GM20000 (cell line): Measurements from ENCODE around the gene PRM3.

Experiments used
- DNase-seq: peaks from one replicate; pipeline ENCODE4 v3.0.0; 2012; ENCODE audit warnings: low spot score
- CTCF ChIP-seq: IDR thresholded peaks from 2 replicates; pipeline ENCODE4 v1.5.1; 2012; ENCODE audit warnings: mild to moderate bottlenecking, control low read depth; ENCODE audit errors: extremely low read depth, missing control alignments

PRM3 gene

GRCh38 chr16:11250091-11250785 is 23.2 kb downstream of the PRM3 start:
- TF ChIP-seq CTCF = no peak
- DNase-seq = no peak

GRCh38 chr16:11249233-11250061 is 24.0 kb downstream of the PRM3 start:
- no peak for TF ChIP-seq CTCF
- DNase-seq = no peak

- no peak for TF ChIP-seq CTCF
- no peak for DNase-seq
These were observed 25.3 kb downstream of the PRM3 start for GRCh38 chr16:11248133-11248532.

- TF ChIP-seq CTCF = no peak
- no peak for DNase-seq
These were observed 27.4 kb downstream of the PRM3 start for GRCh38 chr16:11245988-11246387.

GRCh38 chr16:11245222-11245737 is 28.1 kb downstream of the PRM3 start:
- TF ChIP-seq CTCF = no peak

GRCh38 chr16:11242658-11243057 is 30.8 kb downstream of the PRM3 start:
- TF ChIP-seq CTCF = no peak
- DNase-seq = no peak

More at GRCh38 chr16:11245222-11245737, 28.1 kb downstream of the PRM3 start:
- DNase-seq = no peak
